PC-9 (cell line): Measurements from ENCODE around the gene SOX2.

ENCODE experiments used
- EZH2 ChIP-seq: fragments of 200-600 bp; sonication (generic); IDR thresholded peaks from 2 replicates; pipeline ENCODE4 v1.8.0; 2017; ENCODE audit warnings: antibody characterized with exemption, low read depth
- TF ChIP-seq, protein P1 (sequence below): fragments of 200-600 bp; sonication (generic); conservative IDR thresholded peaks from 2 replicates; pipeline ENCODE4 v1.6.1; 2017; ENCODE audit warnings: mixed run types, antibody characterized with exemption, mild to moderate bottlenecking, moderate library complexity

DNA sequence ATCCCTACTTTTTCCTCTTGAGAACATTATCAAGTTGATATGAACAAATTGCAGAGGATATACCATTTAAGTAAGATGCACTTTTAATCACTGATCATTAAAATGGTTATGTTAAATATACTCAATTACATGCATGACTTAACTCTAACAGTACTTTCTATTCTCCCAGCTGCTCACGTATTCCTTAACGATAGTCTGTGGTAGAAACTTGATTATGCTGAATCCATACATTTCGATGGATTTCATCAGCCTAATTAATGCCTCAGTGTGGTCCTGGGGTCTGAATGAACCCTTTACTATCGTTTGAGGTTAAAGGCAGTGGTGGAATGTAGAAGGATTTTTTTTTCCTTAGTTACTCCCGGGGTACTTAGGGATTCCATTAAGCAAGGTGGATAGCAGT, 18.6 kb downstream of the SOX2 start:
- TF ChIP-seq, protein P1, sequence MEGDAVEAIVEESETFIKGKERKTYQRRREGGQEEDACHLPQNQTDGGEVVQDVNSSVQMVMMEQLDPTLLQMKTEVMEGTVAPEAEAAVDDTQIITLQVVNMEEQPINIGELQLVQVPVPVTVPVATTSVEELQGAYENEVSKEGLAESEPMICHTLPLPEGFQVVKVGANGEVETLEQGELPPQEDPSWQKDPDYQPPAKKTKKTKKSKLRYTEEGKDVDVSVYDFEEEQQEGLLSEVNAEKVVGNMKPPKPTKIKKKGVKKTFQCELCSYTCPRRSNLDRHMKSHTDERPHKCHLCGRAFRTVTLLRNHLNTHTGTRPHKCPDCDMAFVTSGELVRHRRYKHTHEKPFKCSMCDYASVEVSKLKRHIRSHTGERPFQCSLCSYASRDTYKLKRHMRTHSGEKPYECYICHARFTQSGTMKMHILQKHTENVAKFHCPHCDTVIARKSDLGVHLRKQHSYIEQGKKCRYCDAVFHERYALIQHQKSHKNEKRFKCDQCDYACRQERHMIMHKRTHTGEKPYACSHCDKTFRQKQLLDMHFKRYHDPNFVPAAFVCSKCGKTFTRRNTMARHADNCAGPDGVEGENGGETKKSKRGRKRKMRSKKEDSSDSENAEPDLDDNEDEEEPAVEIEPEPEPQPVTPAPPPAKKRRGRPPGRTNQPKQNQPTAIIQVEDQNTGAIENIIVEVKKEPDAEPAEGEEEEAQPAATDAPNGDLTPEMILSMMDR = no peak
- TF ChIP-seq EZH2 = no peak
